M059J (cell line): ENCODE measurements around the gene ARHGAP5. TPM values are rescaled to one million over a fixed set of nuclear protein-coding genes. Genes with fewer than 3 reads are reported as not detected.

Experiments
- DNase-seq: peaks from one replicate; pipeline ENCODE4 v3.0.0-alpha.2; 2012; ENCODE audit warnings: low read depth
- total RNA-seq: library from RNA; depleted of rRNA; stranded (reverse); fragments of >200 nt; shearing (Covaris generic); gene quantifications from 2 replicates; pipeline ENCODE4 v1.2.3, GENCODE V29; 2014

Gene ARHGAP5
- total RNA-seq, 1 experiment from 2014 or later: 52.5 TPM

DNA sequence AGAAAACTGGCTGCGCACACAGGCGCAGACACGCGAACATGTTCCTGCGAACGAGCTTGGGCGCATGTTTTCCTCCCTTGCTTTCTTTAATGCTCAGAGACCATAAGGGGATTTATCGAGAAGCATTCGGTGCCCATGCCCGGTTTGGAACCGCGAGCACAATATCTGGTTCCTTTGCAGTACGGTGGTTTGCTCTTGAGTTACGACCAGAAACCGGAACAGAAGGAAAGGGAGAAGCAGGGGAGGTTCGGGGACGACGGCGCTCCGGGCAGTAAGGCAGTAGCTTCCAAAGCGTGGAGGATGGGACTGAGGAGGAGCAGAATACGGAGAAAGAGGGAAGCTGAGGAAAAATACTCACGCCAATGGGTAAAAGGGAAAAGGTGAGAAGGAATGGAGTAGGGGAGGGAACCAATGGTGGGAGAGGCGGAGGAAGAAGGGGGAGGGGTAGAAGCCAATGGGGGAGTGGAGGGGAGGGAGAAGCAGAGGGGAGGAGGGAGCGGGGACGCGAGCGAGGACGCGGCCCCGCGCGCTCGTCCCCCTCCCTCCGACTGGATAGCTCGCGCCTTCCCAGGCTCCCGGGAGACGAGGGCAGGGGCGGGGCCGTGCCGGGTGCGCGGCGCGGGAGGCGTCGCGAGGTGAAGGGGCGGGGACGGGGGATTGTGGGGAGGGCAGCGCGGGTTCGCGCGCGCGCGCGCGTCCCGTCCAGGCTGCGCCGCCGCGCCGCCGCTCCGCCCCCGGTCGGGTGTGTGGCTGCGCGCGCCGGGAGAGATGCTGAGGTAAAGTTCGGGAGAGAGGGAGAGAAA is 625 bp upstream of the ARHGAP5 start:
- DNase-seq: peak; percentile 94

DNA sequence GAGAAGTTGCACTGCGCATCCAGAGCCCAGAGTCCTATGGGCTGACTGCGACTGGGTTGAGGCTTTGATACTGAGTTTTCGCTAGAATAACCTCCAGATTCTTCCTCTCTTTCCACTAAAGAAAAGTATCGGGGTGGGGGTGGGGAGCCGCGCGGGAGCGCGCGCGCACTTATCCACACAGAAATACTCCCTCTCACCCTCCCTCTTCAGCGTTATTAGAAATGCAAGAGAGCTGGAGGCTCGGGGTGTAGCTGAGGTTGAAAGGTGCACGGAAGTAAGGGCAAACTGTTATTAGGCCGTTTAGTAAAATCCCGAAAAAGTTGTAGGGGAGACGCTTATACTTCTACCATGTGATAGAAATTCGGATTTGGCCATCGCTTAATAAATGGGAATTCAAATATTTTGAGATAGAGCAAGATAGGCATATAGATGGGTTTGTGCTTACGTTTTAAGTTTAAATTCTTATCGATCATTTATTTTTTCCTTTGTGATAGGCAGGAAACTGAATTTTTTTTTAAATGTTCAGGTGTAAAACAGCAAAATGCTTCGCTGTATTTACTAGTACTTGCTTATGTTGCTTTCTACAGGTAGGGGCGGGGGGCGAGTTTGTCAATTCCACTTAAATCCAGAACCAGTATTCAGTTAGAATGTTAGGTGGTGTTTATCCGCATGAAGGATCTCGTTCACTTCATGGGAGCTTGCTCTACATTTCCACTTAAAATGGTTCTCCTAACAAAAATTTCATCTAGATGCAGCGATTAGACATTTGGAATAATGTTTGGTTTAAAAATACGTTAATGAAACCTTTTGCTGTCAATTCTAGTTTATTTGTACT is 1.1 kb downstream of the ARHGAP5 start:
- peak; percentile 61 for DNase-seq

GRCh38 chr14:32078858-32079216 is 1.7 kb downstream of the ARHGAP5 start:
- DNase-seq: peak; percentile 68

GRCh38 chr14:32079264-32079663 is 2.2 kb downstream of the ARHGAP5 start:
- no peak for DNase-seq

DNA sequence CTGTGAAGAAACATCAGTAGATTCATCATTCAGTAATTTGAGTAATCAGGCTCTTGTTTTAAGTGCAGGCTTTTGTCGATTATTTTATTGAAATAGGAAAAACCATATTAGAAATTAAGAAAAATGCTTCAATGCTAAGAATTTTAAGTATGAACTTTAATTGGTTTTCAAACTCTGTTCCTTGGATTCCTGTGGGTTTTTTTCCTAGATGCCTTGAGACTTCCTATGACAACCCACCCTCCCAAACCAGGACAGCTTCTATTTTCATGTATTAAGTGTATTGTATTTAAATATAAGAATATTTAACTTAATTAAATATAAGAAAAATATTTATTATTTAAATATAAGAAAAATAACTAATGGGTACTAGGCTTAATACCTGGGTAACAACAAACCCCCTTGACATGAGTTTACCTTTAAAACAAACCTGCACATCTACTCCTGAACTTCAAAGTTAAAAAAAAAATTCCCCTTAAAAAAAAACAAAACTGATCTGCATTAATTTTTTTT is 3.0 kb downstream of the ARHGAP5 start:
- DNase-seq: peak; percentile 15

DNA sequence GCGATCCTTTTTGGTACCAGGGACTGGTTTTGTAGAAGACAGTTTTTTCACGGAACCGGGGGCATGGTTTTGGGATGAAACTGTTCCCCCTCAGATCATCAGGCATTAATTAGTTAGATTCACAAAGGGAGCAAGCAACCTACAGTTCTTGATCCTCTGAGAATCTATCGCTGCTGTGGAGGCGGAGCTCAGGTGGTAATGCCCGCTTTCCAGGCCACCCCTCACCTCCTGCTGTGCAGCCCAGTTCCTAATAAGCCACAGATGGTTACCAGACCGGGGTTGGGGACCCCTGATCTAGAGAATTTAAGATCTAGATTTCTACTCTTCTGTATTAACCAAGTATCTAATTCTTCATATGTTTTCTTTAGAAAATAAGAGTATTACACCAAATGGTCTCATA is 4.8 kb downstream of the ARHGAP5 start:
- no peak for DNase-seq

DNA sequence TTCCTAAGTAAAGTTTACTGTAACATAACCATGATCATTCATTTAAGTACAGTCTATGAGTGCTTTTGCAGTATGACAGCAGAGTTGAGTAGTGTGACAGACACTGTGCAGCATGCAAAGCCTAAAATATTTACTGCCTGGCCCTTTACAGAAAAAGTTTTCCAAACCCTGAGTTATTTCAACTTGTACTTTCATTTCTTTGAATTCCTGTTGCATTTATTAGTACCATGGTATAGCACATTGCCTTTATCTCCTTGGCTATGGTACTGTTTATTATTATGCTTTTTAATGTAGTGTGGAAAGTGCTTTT is 6.2 kb downstream of the ARHGAP5 start:
- DNase-seq: no peak

- no peak for DNase-seq
These were observed 6.7 kb downstream of the ARHGAP5 start for GRCh38 chr14:32083789-32084188.

GRCh38 chr14:32085182-32085844 is 8.2 kb downstream of the ARHGAP5 start:
- no peak for DNase-seq

DNA sequence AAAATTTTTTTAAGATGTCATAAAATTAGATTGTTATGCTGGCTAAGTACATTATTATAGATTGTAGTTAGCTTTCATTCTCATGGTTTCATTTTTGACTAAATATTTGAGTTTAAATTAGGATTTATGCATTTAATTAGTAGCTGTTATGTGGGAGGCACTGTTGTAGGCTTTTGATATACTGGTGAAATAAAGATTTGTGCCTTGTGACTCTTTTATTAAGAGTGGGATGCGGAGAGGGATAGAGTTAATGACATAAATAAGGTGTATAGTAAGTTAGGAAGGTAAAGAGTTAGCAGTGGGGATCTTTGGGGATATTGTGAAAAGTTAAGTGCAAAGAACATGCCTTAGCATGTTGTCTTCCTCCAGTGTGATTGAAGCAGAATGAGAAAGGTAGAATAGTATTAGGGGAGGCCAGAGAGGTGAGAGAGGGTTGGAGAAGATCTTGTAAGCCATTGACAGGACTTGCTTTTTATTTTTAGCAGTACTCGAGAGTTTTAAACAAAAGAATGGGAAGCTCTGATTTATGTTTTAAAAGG is 8.8 kb downstream of the ARHGAP5 start:
- DNase-seq: no peak

DNA sequence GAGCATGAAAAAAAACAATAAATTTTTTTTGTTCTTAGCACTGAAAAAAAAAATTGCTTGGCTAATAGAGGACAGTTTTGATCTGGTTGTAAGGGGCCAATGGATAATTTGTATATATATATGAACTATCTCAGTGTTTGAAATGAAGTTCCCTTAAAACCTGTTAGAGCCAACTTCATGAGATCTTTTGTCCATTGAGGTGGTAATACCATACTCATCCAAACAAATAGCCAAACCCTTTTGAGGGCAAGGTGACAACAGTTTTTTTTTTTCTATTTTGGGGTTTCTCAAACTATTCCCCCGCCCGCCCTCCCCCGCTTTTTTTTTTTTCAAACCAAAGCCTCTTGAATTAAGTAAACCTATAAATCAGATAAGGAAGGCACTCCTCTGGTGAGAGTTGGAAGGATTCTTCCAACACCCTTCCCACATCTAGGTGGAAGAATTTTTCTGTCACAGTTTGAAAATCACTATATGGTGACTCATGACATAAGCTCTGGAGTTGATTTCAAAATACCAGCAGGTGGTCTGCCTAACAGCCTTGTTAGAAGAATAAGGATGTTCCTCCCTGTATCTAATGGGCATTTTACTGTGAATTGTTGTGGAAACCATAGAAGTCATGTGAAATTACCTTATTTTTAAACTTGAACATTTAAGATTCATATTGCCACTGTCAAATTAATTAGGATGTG is 10.2 kb downstream of the ARHGAP5 start:
- peak; percentile 79 for DNase-seq

DNA sequence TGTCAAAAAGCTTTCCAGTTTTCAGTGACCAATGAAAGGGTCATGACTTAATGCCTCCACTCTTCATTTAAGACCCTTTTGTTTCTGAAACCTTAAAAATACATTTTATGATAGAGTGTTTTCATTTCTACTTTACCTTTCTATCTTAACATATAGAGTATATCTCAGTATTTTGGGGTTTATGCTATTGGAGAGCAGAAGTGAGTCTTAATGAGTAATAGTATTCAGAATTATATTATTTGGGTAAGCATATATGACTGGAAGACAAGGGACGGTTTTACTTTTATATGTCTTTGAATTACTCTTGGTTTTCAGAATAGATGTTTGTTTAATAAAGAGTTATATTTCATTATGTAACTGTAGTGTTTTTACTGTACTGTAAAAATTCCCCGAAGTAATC is 10.8 kb downstream of the ARHGAP5 start:
- no peak for DNase-seq

DNA sequence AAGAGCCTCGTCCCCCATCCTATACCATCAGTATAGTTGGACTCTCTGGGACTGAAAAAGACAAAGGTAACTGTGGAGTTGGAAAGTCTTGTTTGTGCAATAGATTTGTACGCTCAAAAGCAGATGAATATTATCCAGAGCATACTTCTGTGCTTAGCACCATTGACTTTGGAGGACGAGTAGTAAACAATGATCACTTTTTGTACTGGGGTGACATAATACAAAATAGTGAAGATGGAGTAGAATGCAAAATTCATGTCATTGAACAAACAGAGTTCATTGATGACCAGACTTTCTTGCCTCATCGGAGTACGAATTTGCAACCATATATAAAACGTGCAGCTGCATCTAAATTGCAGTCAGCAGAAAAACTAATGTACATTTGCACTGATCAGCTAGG is 13.6 kb downstream of the ARHGAP5 start:
- DNase-seq: no peak

DNA sequence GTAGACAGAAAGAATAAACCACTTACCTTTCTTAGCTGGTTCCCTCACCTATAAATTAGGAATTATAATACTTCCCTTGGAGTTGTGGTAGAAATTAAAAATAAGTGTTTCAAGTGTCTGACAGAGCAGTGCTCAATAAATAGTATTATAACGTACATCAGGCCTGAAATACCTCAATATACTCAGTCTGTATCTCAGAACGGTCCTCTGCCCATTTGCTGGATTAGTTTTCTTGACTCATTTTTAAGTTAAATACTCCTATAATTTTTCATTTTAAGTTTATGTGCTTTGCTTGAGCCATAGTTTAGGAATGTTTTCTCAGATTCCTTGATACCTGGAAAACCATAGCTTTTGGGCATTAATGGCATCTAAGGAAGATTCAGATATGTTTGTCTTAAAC is 22.4 kb downstream of the ARHGAP5 start:
- no peak for DNase-seq

- no peak for DNase-seq
These were observed 23.1 kb downstream of the ARHGAP5 start for GRCh38 chr14:32100175-32100574.

DNA sequence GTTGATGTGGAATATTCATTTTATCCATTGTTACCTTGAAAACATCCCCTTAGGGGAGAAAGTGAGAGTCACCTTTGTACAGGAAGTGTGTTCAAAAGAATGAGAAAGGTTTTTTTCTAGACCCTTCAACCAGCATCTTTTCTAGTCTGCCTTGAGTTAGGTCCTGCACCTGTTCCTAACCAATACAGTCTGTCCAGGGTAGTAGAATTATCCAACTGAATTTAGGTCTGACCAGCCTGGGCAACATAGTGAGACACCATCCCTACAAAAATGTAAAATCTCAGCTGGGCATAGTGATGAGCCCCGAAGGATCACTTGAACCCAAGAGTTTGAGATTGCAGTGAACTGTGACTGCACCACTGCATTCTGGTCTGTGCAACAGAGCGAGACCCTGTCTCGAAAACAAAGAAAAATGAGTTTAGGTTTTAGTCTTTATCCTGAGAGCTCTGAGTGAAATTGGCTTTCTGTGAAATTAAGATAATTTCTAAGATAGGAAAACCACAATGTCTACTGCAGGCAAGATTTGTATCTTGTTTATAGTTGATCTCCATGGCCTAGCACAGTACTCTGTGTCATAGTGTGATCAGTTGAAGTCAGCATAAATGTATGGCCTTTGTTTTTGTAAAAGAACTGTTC is 25.2 kb downstream of the ARHGAP5 start:
- DNase-seq: peak; percentile 68

GRCh38 chr14:32102968-32103367 is 25.9 kb downstream of the ARHGAP5 start:
- no peak for DNase-seq

DNA sequence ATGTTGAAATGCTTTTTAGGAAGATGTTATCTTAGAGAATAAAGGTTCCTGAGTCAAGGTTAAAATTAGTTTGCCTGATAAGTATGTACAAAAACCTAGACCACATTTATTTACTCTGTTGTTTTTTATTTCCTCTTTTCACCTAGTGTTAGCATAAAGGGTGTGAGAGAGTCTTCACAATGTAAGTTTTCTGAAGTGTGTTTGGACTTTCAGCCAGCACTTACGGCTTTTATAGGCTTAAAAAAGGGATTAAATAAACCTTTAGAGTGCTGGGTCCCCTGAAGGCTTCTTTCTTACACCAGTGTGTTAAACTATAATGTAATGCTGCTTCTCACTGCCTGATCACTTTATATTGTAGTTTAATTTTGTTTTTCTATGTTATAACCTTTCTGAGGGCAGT is 27.2 kb downstream of the ARHGAP5 start:
- no peak for DNase-seq

- no peak for DNase-seq
These were observed 27.7 kb downstream of the ARHGAP5 start for GRCh38 chr14:32104803-32105202.

GRCh38 chr14:32109676-32110547 is 32.8 kb downstream of the ARHGAP5 start:
- DNase-seq: peak; percentile 61
